NCI-H2171 treated with DMSO at 0.1 percent for 48 hours (cell line): ENCODE measurements around the gene NPSR1.
A peak's percentile ranks its signal among the peaks of the same experiment; 100 is the strongest.

Experiments used
- DNase-seq: peaks from one replicate; lab custom pipeline; 2025; lab: John Stamatoyannopoulos, UW

NPSR1 gene

GRCh38 chr7:34723338-34723737 lies 65.3 kb downstream of the NPSR1 start:
- DNase-seq, result no peak

DNA sequence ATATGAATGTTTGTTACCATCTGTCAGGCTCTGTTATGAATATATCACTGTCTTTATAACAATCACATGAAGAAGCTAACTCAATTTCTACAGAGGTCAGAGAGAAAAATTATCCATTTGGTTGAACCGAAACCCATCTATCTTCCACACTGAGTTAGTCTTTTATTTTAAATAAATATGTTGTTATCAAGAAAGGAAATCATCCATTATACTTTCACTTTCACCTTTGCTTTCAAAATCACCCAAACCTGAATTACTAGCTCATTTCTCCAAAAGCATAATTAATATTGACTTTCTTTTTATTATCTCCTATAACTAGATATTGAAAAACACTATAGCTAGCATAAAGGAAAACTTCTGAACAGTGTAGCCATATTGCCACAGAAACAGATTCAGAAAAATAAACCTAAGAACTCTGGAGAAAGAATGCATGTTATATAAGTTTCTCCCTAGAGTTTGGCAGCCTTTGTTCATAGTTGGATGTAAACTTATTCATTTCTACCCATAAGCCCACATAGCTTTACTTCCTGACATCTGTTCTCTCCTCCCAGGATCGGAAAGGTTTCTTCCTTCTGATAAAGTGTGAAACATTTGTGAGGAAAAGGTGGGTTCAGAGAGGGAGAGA lies 66.0 kb downstream of the NPSR1 start:
- no peak for DNase-seq

DNA sequence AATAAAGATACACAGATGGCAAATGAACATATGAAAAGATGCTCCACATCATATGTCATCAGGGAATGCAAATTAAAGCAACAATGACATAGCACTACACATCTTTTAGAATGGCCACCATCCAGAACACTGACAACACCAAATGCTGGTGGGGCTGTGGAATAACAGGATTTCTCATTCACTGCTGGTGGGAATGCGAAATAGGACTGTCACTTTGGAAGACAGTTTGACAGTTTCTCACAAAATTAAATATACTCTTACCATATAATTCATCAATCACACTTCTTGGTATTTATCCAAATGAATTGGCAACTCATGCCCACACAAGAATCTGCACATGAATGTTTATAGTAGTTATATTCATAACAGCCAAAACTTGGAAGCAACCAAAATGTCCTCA lies 68.2 kb downstream of the NPSR1 start:
- no peak for DNase-seq

DNA sequence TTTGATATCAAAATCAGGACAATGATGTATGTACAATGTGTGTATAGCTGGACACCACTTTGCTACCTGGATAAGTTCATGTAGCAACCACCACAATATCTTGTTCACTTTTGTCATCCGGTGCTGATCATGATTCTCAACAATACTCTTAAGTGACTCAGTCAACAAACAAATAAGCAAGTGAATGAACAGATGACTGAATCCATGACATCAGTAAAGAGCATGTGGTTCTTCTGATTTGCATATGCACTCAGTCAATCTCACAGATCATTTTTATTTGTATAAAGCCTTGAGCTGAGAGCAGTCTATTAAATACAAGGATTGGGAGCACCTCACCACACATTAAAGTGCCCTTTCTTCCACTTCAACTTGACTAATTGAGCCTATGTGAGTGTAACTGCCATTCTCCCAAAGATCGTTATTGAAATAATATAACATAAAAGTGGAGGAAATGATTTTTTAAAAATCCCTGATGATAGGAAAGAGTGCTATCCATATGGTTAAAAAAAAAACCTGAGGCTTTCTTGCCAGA lies 69.5 kb downstream of the NPSR1 start:
- DNase-seq, result peak; percentile 95

- peak; percentile 84 for DNase-seq
These were observed 70.1 kb downstream of the NPSR1 start for GRCh38 chr7:34728156-34728555.

DNA sequence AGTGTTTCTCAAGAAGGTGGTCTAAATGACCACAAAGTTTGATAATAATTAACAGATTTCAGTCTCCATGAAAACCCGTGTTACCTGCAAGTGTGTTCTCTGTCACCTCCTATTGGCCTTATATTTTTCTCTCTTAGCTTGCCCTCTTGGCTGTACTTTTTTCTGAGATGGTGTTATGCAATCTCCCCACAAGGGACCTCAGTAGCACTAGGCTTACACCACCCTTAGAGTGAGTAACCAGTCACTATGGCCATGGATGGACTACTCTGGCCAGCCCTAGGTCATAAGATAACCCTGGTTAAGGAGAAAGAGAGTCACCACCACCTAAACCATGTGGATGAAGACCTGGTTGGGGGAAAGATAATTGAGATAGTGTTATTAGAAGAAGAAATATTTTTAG lies 76.8 kb downstream of the NPSR1 start:
- no peak for DNase-seq

- no peak for DNase-seq
These were observed 77.5 kb downstream of the NPSR1 start for GRCh38 chr7:34735526-34735925.

- DNase-seq, result peak; percentile 30
These were observed 81.8 kb downstream of the NPSR1 start for GRCh38 chr7:34739651-34740300.

- no peak for DNase-seq
These were observed 82.8 kb downstream of the NPSR1 start for GRCh38 chr7:34740840-34741239.

DNA sequence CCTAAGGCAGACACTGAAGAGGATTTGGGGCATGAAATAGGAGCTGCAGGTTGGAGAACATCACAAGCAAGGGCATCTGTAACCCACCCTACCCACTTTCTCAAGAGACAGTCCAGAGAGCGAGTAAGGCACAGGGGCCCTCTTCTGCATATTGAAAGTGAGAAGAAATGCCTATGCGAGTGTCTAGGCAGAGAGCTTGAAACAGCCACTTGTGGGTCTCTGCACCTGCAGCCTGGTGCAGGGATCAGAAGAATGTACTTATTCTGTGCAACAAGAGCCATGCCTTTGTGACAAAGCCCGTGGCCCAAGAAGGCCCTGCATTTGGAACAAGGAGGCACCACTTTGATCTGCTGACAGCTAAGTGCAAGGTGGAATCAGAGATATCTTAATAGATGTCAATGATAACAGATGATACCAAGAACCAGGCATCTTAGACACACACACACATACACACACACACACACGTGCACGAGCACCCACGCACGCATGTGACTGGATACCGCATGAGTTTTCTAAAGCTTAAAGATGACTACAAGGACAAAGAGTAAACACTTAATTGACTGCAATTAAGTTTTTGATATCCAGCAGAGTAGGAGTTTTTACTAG lies 89.3 kb downstream of the NPSR1 start:
- DNase-seq, result no peak

DNA sequence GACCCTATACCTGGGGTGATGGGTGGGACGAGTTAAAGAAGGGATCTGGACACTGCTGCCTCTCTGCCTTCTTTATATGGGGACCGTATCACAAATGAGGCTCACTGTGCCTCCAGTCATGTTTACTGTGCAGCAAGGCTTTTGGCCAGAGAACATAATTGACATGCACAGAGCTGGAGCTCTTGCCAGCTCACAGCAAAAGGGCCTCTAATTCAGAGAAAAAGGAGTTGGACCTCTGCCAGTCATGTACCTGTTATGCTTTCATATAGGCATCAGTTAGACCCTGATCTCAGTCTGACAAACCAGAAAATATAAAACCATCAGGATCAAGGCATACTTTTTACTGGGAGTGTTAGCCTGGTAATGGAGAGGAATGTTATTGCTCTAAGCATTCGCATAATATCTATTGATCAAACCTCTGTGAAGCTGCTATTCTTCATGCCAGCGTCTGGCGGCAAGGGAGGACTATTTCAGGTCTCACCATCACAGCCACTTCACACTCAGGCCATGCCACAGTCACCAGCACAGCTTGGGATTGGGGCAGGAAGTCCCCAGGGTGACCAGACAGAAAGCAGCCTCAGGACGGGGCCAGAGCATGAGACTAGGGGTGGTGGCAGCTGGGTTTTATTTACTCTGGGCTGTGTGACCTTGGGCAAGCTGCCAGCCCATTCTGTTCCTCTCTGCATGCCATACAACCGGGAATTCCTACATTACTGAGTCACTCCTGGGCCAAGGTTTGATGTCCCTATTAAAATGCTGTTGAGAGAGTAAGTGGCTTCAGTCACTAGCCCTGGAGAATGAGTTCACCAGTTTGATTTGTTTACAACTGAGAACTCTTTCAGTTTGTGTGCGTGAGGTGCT lies 90.1 kb downstream of the NPSR1 start:
- peak; percentile 88 for DNase-seq

DNA sequence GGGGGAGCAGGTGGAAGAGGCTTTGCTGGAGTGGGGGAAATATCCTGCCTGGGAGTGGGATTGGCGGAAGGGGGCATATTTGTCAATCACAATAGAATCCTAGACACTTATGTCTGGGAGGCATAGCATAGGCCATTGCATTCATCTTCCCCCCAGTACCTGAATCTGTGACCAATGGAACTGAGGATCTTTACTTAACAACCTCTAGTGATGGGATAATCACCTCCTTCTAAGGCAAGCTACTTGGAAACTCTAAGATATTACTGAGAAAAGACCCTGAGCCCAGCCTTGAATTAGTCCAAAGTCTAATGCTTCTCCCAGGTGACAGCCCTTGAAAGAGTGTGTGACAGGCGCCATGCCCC lies 90.7 kb downstream of the NPSR1 start:
- DNase-seq, result no peak

DNA sequence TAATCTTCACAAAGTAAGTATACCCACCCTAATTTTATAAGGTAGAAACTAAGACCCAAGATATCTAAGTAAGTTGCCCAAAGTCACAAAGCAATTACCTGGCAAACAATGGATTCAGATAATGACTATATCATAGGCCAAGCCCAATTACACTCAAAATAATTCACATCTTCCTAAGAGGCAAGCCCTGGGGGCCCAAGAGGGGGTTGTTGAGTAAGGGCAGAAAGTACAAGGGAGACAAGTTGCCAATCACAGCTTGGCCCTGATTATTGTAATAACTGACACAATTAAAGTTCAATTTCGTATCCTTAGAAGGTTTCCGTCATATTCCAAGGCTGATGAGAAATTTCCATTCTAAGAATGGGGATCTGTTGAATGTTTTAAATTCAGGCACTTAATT lies 91.4 kb downstream of the NPSR1 start:
- no peak for DNase-seq

- no peak for DNase-seq
These were observed 92.2 kb downstream of the NPSR1 start for GRCh38 chr7:34750209-34750608.

DNA sequence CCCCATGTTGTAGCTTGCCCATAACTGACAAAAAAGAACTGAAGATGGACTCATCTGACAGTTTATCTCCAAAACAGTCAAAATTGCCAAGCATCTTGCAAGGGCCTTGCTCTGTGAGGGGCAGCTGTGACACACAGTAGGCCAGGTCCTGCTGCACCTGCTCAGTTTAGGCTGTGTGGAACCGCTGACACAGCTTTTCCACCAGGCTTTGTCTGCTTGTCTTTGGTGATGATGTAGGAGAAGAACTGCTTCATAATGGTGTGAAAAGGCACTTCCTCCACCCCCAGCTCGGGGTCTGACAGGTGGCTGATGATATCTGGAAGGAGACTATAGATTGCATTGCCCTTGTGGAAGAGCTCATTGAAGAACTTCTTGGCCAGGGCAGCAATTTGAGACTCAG lies 92.6 kb downstream of the NPSR1 start:
- no peak for DNase-seq

DNA sequence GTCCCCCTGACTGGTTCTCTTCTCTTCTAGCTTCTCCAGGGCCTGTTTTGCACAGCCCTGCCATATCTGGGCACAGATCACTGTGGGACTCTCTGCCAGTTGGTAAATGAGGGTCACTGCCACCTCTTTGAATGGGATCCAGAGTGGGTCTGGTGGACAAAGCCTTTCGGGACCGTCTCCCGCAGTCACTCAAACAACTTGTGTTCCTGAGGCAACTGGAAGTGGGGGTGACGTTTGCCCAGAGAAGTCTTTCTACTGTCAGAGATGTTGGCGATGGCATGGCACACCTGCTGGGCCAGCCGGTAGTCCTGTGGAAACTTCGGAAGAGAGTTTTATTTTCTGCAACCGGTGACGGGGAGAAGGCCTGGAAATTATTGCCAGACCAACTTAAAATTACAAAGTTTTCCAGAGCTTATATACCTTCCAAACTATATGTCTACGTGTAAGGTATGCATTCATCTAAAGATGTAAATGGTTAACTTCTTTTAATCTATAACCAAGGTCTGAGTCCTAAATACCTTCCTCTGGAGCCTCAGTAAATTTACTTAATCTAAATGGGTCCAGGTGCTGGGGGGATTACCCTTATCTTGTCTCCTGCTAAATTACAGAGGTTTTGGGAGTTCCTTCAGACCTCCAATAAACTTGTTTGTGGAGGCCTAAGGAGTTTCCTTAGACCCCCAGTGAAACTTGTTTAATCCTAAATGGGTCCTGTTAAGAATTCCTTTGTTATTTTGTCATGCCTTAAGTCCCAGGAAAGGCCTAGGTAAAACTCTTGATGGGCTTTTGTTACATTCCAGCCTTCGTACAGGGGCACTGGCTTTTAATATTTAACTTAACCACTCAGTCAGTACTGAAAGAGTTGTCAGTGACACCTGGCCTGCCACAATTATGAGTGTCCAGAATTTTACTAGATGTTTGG lies 94.0 kb downstream of the NPSR1 start:
- no peak for DNase-seq

DNA sequence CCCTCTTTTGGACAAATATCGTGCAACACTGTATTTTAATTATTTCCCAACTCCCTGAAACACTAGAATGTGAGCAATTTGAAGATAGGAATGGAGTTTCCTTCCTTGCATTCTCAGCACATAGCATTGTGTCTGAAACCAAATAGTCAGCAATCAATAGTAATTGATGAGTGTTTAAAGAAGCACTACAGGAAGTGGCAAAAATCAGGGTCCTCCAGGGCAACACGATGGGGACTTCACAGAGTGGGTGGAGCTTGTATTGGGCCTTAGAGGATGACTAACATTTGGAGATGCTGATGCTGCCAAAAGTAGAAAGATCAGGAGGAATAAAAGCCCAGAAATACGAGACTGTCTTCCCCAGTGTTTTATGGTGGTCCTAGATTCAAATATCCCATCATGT lies 94.9 kb downstream of the NPSR1 start:
- no peak for DNase-seq

GRCh38 chr7:34755008-34755407 lies 97.0 kb downstream of the NPSR1 start:
- no peak for DNase-seq

GRCh38 chr7:34756025-34756437 lies 98.0 kb downstream of the NPSR1 start:
- DNase-seq, result peak; percentile 81

- peak; percentile 26 for DNase-seq
These were observed 98.7 kb downstream of the NPSR1 start for GRCh38 chr7:34756691-34757090.

GRCh38 chr7:34757570-34758110 lies 99.6 kb downstream of the NPSR1 start:
- DNase-seq, result no peak
